Heart left ventricle (tissue), 16 donors: ENCODE results near the gene CRYGB. TPM values are rescaled to one million over a fixed set of nuclear protein-coding genes. Genes with fewer than 3 reads are reported as not detected.

Source experiments
- ATAC-seq, 4 donors: fragments of 200-7000 bp; cut with Tn5 transposase; one replicate each; pipeline ENCODE4 v1.9.1; 2020 to 2022; ENCODE audit warnings: moderate library complexity in 4 of 4, mild to moderate bottlenecking in 3 of 4, moderate number of reproducible peaks in 1 of 4
- DNase-seq, 5 donors: peaks; one replicate each; pipeline ENCODE4 v3.0.0-alpha.2; 2020
- H3K27ac ChIP-seq, 12 donors: fragments of 200-600 bp; sonication (generic) in 4 of 12; one replicate each; pipeline versions ENCODE4 v1.5.0 to v1.8.0; 2016 to 2022; ENCODE audit warnings: mild to moderate bottlenecking in 2 of 12
- H3K27me3 ChIP-seq, 9 donors: fragments of 200-600 bp; sonication (generic) in 2 of 9; one replicate each; pipeline versions ENCODE4 v1.5.1 to v1.8.0; 2016 to 2022; ENCODE audit warnings: mild to moderate bottlenecking in 3 of 9
- H3K36me3 ChIP-seq, 9 donors: fragments of 200-600 bp; sonication (generic) in 2 of 9; one replicate each; pipeline versions ENCODE4 v1.5.0 to v1.8.0; 2018 to 2022; ENCODE audit warnings: mild to moderate bottlenecking in 2 of 9
- H3K4me1 ChIP-seq, 12 donors: fragments of 200-600 bp; sonication (generic) in 4 of 12; one replicate each; pipeline versions ENCODE4 v1.5.0 to v1.8.0; 2016 to 2022; ENCODE audit warnings: mild to moderate bottlenecking in 3 of 12
- H3K4me3 ChIP-seq, 12 donors: fragments of 200-600 bp; sonication (generic) in 4 of 12; one replicate each; pipeline versions ENCODE4 v1.5.0 to v1.8.0; 2017 to 2022; ENCODE audit warnings: mild to moderate bottlenecking in 9 of 12, moderate library complexity in 4 of 12
- H3K9me3 ChIP-seq, 12 donors: fragments of 200-600 bp; sonication (generic) in 4 of 12; one replicate each; pipeline versions ENCODE4 v1.5.0 to v1.8.0; 2016 to 2022; ENCODE audit warnings: mild to moderate bottlenecking in 1 of 12
- CTCF ChIP-seq, 12 donors: fragments of 200-600 bp; sonication (generic) in 4 of 12; IDR thresholded peaks; one replicate each; pipeline versions ENCODE4 v1.5.0 to v1.8.0; 2018 to 2022; ENCODE audit warnings: antibody characterized with exemption in 12 of 12, mild to moderate bottlenecking in 5 of 12
- POLR2A ChIP-seq, 2 donors: fragments of 450-650 bp; IDR thresholded peaks; one replicate each; pipeline ENCODE4 v1.6.1; 2017; ENCODE audit warnings: antibody characterized with exemption in 2 of 2, mild to moderate bottlenecking in 2 of 2, moderate library complexity in 2 of 2
- WGBS, 4 donors: extraction: QIAGEN DNeasy Blood & Tissue Kit in 2 of 4; methylation state at CpG; one replicate each; pipeline versions ENCODE4 v1.1.5 to v1.1.7; 2013 to 2018; 5-methylcytosine and 5-hydroxymethylcytosine counted together
- intact Hi-C, 10 donors: fragments of 100-400 bp; cut with DNase I; formaldehyde crosslinking; loops; one replicate each; pipeline versions ENCODE4 v1.11.1 to v1.14.2; 2022
- polyA plus RNA-seq, 2 donors: library from polyadenylated mRNA; stranded (reverse); fragments of 200-250 nt; gene quantifications; one replicate each; pipeline ENCODE4 v1.2.3, GENCODE V29; 2013
- total RNA-seq, 9 donors: library from RNA; depleted of rRNA in 2 of 9; stranded (reverse); fragments of >200 nt in 2 of 9; fragmentation: NEBNext Ultra II Directional in 3 of 9; extraction: Animal tissue kit (Norgen Biotek cat#: 25700) in 3 of 9; gene quantifications; one replicate each; pipeline versions ENCODE4 v1.1.0 to v1.2.4, GENCODE V29; 2016 to 2023
- donor health status: ischemic (EF 13 %, LVEDD 7.1; RV severe dilation, severe dysfunction).
- donor health status: healthy with polysubstance abuse.
- donor health status: DM: no; HTN: yes; CAD: no.
- donor health status: DM: no; HTN: no; CAD: no.
- donor health status: ischemic (EF 25% LVEDD 6.9; RV normal size, moderate dysfunction).
- donor health status: ischemic (EF 25% LVEDD 5.7; RV mildly dilated, moderate dysfunction).
- donor health status: healthy.
- donor health status: DM: yes; HTN: yes; CAD: no.
- donor health status: ischemic (EF 35%, LVEDD 5.7; RV mildly dilated, moderate dysfunction).
- donor health status: nonischemic (EF 11% LVEDD 7.7; RV severe dilation, severe dysfunction).
- donor health status: DM: yes; HTN: yes; CAD: no.
- donor health status: PGD.
- donor health status: ischemic (EF 29% LVEDD 5.4; RV normal size, mild dysfunction).
- donor health status: nonischemic (EF 23%, LVEDD 6.1; RV moderate dilation, normal function).

Gene CRYGB
- total and polyA plus RNA-seq, 11 donors = not detected

- TF ChIP-seq CTCF (IDR thresholded peaks at IDR 0.05) (no peak), POLR2A (IDR thresholded peaks at IDR 0.05) (no peak)
- no peak for ATAC-seq
- Histone ChIP-seq H3K4me1 (no peaks in the 10 kb centered on the region), H3K9me3 (no peaks in the 10 kb centered on the region), H3K27me3 (no peaks in the 10 kb centered on the region), H3K36me3 (no peaks in the 10 kb centered on the region), H3K4me3 (no peak overlapping the region), H3K27ac (no peak overlapping the region)
- intact Hi-C loops = no loop called here
- WGBS, 4 donors = 91 to 95% (median 93%) methylated on average over 2 of the region's 2 CpGs
- DNase-seq = no peak
Observed at GRCh38 chr2:208136716-208137094, 9.3 kb downstream of the CRYGB start.

- intact Hi-C loops = no loop called here
- DNase-seq = no peak
- Histone ChIP-seq H3K36me3 (no peaks in the 10 kb centered on the region), H3K9me3 (no peaks in the 10 kb centered on the region), H3K27ac (no peak overlapping the region), H3K27me3 (no peaks in the 10 kb centered on the region), H3K4me3 (no peak overlapping the region), H3K4me1 (no peaks in the 10 kb centered on the region)
- TF ChIP-seq CTCF (IDR thresholded peaks at IDR 0.05) (no peak), POLR2A (IDR thresholded peaks at IDR 0.05) (no peak)
- 84 to 88% (median 84%) methylated on average over 11 of the region's 11 CpGs for WGBS, 4 donors
- no peak for ATAC-seq
Observed at GRCh38 chr2:208135794-208136715, 9.9 kb downstream of the CRYGB start.

- Histone ChIP-seq H3K27ac (no peak overlapping the region), H3K27me3 (no peaks in the 10 kb centered on the region), H3K4me1 (no peaks in the 10 kb centered on the region), H3K9me3 (no peaks in the 10 kb centered on the region), H3K4me3 (no peak overlapping the region), H3K36me3 (no peaks in the 10 kb centered on the region)
- WGBS, 4 donors = 46 to 56% (median 49%) methylated on average over 7 to 8 of the region's 8 CpGs
- TF ChIP-seq POLR2A (IDR thresholded peaks at IDR 0.05) (no peak), CTCF (IDR thresholded peaks at IDR 0.05) (no peak)
- DNase-seq (no peak), ATAC-seq (no peak)
- intact Hi-C loops = no loop called here
Observed at GRCh38 chr2:208134928-208135586, 10.9 kb downstream of the CRYGB start.

GRCh38 chr2:208130712-208131110 lies 15.2 kb downstream of the CRYGB start:
- ATAC-seq (no peak), DNase-seq (no peak)
- intact Hi-C loops = no loop called here
- TF ChIP-seq POLR2A (IDR thresholded peaks at IDR 0.05) = no peak
- no peak for TF ChIP-seq CTCF (IDR thresholded peaks at IDR 0.05)
- peaks cover 0 to 4% (median 0%) of the 10 kb centered on the region in 12 donors for H3K9me3 ChIP-seq
- H3K27ac ChIP-seq = no peak overlapping the region
- WGBS, 4 donors = 75 to 86% (median 83%) methylated on average over 6 of the region's 6 CpGs
- H3K4me1 ChIP-seq = no peaks in the 10 kb centered on the region
- no peaks in the 10 kb centered on the region for H3K36me3 ChIP-seq
- H3K27me3 ChIP-seq = peaks cover 0 to 17% (median 0%) of the 10 kb centered on the region in 9 donors
- no peak overlapping the region for H3K4me3 ChIP-seq
